Epithelial cell of proximal tubule (primary cell): ENCODE measurements around the gene LRRC56. TPM values are rescaled to one million over a fixed set of nuclear protein-coding genes. Genes with fewer than 3 reads are reported as not detected.

Source experiments
- DNase-seq: peaks from one replicate; pipeline ENCODE4 v3.0.0-alpha.2; 2011; ENCODE audit warnings: low read depth
- H3K4me3 ChIP-seq: 2 replicates; pipeline ENCODE4 v1.5.1; 2011; ENCODE audit warnings: low read depth, mild to moderate bottlenecking, low read length
- CTCF ChIP-seq: conservative IDR thresholded peaks from 2 replicates; pipeline ENCODE4 v1.5.1; 2012; ENCODE audit warnings: low read depth, mild to moderate bottlenecking, low read length
- total RNA-seq: library from RNA; depleted of rRNA; stranded (reverse); fragments of >200 nt; gene quantifications from 2 replicates; pipeline ENCODE4 v1.2.3, GENCODE V29; 2015

The LRRC56 gene
- total RNA-seq, 1 donor from 2014 or later = 1.6 TPM

GRCh38 chr11:528815-529727 lies 8.3 kb upstream of the LRRC56 start:
- no peak for TF ChIP-seq CTCF
- H3K4me3 ChIP-seq = no peak overlapping the region
- no peak for DNase-seq

- no peak overlapping the region for H3K4me3 ChIP-seq
- TF ChIP-seq CTCF = no peak
- no peak for DNase-seq
Observed at GRCh38 chr11:529728-530411, 7.5 kb upstream of the LRRC56 start.

DNA sequence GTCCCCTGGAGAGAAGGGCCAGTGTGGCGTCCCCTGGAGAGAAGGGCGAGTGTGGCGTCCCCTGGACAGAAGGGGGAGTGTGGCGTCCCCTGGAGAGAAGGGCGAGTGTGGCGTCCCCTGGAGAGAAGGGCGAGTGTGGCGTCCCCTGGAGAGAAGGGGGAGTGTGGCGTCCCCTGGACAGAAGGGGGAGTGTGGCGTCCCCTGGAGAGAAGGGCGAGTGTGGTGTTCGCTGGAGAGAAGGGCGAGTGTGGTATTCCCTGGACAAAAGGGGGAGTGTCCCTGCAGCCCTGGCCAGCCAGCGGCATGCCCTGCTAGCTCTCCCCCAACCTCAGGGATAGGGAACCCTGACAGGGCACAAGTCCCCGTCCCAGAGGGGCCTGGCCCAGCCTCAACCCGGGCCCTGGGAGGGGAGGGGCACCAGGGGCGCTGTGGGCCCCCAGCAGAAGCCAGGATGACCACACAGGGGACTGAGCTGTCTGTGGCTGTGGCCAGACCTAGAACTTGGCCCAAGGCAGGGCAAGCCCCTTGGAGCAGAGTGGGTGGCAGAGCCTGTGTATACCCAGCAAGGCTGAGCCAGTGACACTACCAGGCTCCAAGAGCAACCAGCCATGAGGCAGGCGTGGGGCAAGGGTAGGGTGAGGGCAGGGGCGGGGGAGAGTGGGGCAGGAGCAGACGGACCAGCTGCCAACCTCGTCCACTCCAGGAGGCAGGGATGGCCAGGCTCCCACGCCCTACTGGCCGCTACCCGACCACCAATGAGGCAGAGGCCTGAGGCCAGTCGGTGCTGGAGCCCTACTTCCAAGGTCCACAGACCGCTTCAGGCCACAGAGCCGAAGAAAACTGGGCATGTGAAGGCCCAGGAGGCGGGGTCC lies 6.1 kb upstream of the LRRC56 start:
- no peak overlapping the region for H3K4me3 ChIP-seq
- no peak for TF ChIP-seq CTCF
- DNase-seq = no peak

DNA sequence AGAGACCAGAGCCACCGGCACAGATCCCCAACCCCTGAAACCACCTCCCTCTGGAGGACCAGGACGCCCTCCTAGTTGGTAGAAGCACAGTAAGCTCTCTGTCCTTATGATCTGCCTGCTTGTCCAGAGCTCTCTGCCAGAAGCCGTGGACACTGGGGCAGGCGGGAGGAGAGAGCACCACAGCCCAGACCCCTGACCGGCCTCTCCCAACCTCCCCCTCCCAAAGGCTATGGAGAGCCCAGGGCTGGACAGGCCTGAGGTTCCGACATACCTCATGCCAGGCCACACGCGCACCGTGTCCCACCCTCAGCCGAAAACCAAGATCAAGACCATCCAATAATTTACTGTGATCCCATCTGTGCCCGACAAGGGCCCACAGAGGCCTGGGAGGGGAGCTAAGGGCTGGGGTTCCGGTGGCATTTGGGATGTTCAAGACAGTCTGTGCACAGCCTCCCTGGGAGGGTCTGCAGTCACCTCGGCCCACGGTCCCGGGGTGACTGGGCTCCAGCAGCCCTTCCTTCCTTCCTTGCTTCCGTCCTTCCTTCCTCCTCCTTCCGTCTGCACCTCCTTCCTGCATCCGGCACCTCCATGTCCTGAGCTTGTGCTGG lies 5.3 kb upstream of the LRRC56 start:
- no peak overlapping the region for H3K4me3 ChIP-seq
- no peak for DNase-seq
- no peak for TF ChIP-seq CTCF

DNA sequence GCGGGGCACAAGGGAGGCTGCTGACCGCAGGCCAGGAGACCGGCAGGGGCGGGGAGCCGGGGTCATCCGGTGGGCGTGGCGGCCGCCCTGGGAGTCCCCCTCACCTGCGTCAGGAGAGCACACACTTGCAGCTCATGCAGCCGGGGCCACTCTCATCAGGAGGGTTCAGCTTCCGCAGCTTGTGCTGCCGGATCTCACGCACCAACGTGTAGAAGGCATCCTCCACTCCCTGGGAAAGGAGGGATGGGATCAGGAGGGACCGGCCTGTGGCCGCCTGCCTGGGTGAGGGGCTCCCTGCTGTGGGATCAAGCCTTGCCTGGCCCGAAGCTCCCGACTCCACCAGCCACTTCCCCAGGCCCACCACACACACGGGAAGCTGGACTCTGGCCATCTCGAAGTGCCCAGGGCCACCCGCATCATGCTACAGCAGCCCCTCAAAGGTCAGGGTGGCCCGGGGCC lies 4.8 kb upstream of the LRRC56 start:
- TF ChIP-seq CTCF = no peak
- H3K4me3 ChIP-seq = no peak overlapping the region
- no peak for DNase-seq

GRCh38 chr11:532986-533585 lies 4.2 kb upstream of the LRRC56 start:
- no peak for DNase-seq
- no peak for TF ChIP-seq CTCF
- H3K4me3 ChIP-seq = no peak overlapping the region
